H4 (cell line): ENCODE measurements around the gene NBAS. TPM values are rescaled to one million over a fixed set of nuclear protein-coding genes. Genes with fewer than 3 reads are reported as not detected.

Source experiments
- DNase-seq: peaks from one replicate; pipeline ENCODE4 v3.0.0-alpha.2; 2015; ENCODE audit warnings: low spot score
- total RNA-seq: library from RNA; depleted of rRNA; stranded (reverse); fragments of >200 nt; shearing (Covaris generic); gene quantifications from 2 replicates; pipeline ENCODE4 v1.2.3, GENCODE V29; 2014

The NBAS gene
- total RNA-seq, 1 experiment from 2014 or later, result 16.2 TPM

GRCh38 chr2:15591373-15591691, 30.2 kb upstream of the NBAS start:
- no peak for DNase-seq

- DNase-seq, result peak; percentile 30
These were observed 27.3 kb upstream of the NBAS start for GRCh38 chr2:15588329-15588919.

GRCh38 chr2:15584767-15585469, 23.8 kb upstream of the NBAS start:
- no peak for DNase-seq

- no peak for DNase-seq
These were observed 23.2 kb upstream of the NBAS start for GRCh38 chr2:15584316-15584715.

- DNase-seq, result no peak
These were observed 22.7 kb upstream of the NBAS start for GRCh38 chr2:15583826-15584225.

- DNase-seq, result no peak
These were observed 21.7 kb upstream of the NBAS start for GRCh38 chr2:15582710-15583357.

- DNase-seq, result no peak
These were observed 19.3 kb upstream of the NBAS start for GRCh38 chr2:15580451-15580850.

GRCh38 chr2:15579641-15580040, 18.5 kb upstream of the NBAS start:
- DNase-seq, result no peak

- peak; percentile 75 for DNase-seq
These were observed 16.1 kb upstream of the NBAS start for GRCh38 chr2:15577071-15577735.

GRCh38 chr2:15571729-15572128, 10.6 kb upstream of the NBAS start:
- no peak for DNase-seq

- DNase-seq, result no peak
These were observed 9.0 kb upstream of the NBAS start for GRCh38 chr2:15570104-15570503.

GRCh38 chr2:15568874-15569273, 7.7 kb upstream of the NBAS start:
- no peak for DNase-seq

- no peak for DNase-seq
These were observed 5.8 kb upstream of the NBAS start for GRCh38 chr2:15566912-15567311.

GRCh38 chr2:15565994-15566671, 5.0 kb upstream of the NBAS start:
- no peak for DNase-seq

- no peak for DNase-seq
These were observed 4.3 kb upstream of the NBAS start for GRCh38 chr2:15565392-15565791.

- DNase-seq, result no peak
These were observed 2.3 kb upstream of the NBAS start for GRCh38 chr2:15563227-15564100.

GRCh38 chr2:15562354-15563031, 1.4 kb upstream of the NBAS start:
- no peak for DNase-seq

- no peak for DNase-seq
These were observed 625 bp upstream of the NBAS start for GRCh38 chr2:15561574-15562344.

GRCh38 chr2:15560140-15560987, 770 bp downstream of the NBAS start:
- no peak for DNase-seq
